Adipocyte (in vitro differentiated cells): ENCODE measurements around the gene SORCS2.

Experiments
- DNase-seq: peaks from one replicate; pipeline ENCODE4 v3.0.0-alpha.2; 2015; ENCODE audit warnings: low read depth
- H3K27me3 ChIP-seq: replicated peaks from 2 replicates; pipeline ENCODE4 v1.7.0; 2013; ENCODE audit warnings: mild to moderate bottlenecking, low read length, moderate library complexity; ENCODE audit not compliant: control insufficient read depth, insufficient read depth
- H3K36me3 ChIP-seq: 2 replicates; pipeline ENCODE4 v1.7.0; 2013; ENCODE audit warnings: low read length, mild to moderate bottlenecking, moderate library complexity; ENCODE audit not compliant: control insufficient read depth, insufficient read depth, severe bottlenecking
- H3K4me1 ChIP-seq: 2 replicates; pipeline ENCODE4 v1.7.0; 2013; ENCODE audit warnings: mild to moderate bottlenecking, low read length, moderate library complexity; ENCODE audit not compliant: control insufficient read depth, insufficient read depth
- H3K4me3 ChIP-seq: 2 replicates; pipeline ENCODE4 v1.7.0; 2013; ENCODE audit warnings: mild to moderate bottlenecking, low read length, moderate library complexity
- H3K9ac ChIP-seq: 2 replicates; pipeline ENCODE4 v1.7.0; 2013; ENCODE audit warnings: mild to moderate bottlenecking, low read length, moderate library complexity
- H3K9me3 ChIP-seq: 2 replicates; pipeline ENCODE4 v1.7.0; 2013; ENCODE audit warnings: mild to moderate bottlenecking, low read length, moderate library complexity; ENCODE audit not compliant: control insufficient read depth

Gene SORCS2

GRCh38 chr4:7470111-7470510 lies 277.8 kb downstream of the SORCS2 start:
- Histone ChIP-seq H3K9ac (no peak overlapping the region), H3K36me3 (no peaks in the 10 kb centered on the region), H3K4me1 (no peaks in the 10 kb centered on the region), H3K9me3 (peaks cover 12% of the 10 kb centered on the region), H3K4me3 (no peak overlapping the region), H3K27me3 (peaks cover 24% of the 10 kb centered on the region)
- DNase-seq, result no peak

DNA sequence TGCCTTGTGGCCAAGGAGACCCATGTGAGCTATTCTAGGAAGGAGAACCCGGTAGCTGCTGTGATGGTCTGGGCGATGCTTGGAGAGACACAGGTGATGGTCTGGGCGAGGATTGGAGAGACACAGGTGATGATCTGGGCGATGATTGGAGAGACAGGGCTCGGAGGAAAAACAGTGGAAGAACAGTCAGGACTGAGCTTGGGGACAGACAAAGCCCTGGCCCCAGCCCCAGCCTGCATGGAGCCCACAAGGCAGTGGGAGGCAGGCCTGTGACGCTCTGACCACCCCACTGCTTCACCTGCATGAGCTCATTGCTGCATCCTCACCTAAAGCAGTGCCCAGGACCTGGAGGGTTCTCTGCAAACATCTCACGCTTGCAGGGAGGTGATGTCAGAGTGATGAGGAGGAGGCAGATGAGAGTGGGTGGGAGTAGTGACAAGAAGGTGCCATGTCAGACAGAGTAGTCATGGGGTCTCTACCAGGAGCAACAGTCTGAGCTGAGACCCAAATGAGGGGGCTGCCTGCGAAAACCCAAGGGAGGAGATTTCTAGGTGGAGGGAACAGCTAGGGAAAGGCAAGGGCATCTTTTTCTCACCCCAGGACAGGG lies 278.3 kb downstream of the SORCS2 start:
- no peak overlapping the region for H3K9ac ChIP-seq
- no peaks in the 10 kb centered on the region for H3K4me1 ChIP-seq
- H3K36me3 ChIP-seq, result no peaks in the 10 kb centered on the region
- peaks cover 11% of the 10 kb centered on the region for H3K9me3 ChIP-seq
- no peak overlapping the region for H3K4me3 ChIP-seq
- H3K27me3 ChIP-seq, result peaks cover 24% of the 10 kb centered on the region
- DNase-seq, result no peak

DNA sequence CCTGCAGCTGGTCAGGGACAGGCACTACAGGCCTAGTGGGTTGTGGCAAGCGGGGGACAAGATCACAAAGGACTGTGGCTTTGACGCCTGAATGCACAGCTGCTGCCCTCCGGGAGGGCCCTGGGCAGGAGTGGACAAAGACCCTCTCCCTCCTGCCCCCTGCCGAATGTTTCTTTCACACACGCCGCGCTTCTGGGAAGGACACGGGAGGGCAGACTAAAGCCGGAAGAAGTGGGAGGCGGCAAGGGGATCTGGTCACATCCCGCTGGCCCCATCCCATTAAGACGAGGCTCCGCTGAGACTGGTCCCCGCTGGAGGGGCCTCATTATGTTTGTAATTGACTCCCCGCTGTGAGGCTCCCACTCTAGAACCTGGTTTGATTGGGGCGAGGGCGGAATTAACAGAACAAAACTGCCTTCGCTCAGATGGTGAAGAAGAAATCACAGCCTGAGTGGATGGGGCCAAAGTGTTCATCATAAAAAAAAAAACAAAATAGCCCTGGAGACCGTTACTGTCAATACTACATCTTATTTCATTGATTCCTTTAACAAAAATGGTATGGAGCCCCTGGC lies 280.2 kb downstream of the SORCS2 start:
- peaks cover 2% of the 10 kb centered on the region for H3K9me3 ChIP-seq
- no peaks in the 10 kb centered on the region for H3K4me1 ChIP-seq
- H3K4me3 ChIP-seq, result no peak overlapping the region
- H3K9ac ChIP-seq, result no peak overlapping the region
- DNase-seq, result no peak
- no peaks in the 10 kb centered on the region for H3K36me3 ChIP-seq
- H3K27me3 ChIP-seq, result peaks cover 24% of the 10 kb centered on the region

DNA sequence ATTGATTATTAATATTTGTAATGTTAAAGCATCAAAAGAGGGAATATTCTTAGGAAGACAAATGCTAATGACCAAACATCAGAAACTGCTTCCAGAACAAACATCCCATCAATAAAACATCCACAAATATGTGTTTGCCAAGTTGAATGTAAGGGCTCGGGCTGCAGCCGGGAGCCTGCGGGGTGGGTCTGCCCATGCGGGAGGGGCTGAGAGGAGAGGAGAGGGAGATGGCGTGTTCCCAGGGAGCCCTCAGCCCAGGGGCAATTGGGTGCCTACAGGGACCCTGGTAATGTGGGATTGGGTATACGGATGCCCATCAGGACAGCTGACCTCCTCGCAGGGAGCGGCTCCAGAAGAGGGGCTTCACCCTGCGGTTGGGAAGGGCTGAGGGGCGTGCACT lies 280.7 kb downstream of the SORCS2 start:
- Histone ChIP-seq H3K36me3 (no peaks in the 10 kb centered on the region), H3K27me3 (peaks cover 24% of the 10 kb centered on the region), H3K4me3 (no peak overlapping the region), H3K4me1 (no peaks in the 10 kb centered on the region), H3K9ac (no peak overlapping the region), H3K9me3 (peaks cover 2% of the 10 kb centered on the region)
- no peak for DNase-seq

- no peaks in the 10 kb centered on the region for H3K36me3 ChIP-seq
- H3K9ac ChIP-seq, result no peak overlapping the region
- no peak overlapping the region for H3K4me3 ChIP-seq
- no peaks in the 10 kb centered on the region for H3K4me1 ChIP-seq
- no peaks in the 10 kb centered on the region for H3K9me3 ChIP-seq
- peaks cover 20% of the 10 kb centered on the region for H3K27me3 ChIP-seq
- DNase-seq, result no peak
Measured at GRCh38 chr4:7474320-7474719, 282.0 kb downstream of the SORCS2 start.

DNA sequence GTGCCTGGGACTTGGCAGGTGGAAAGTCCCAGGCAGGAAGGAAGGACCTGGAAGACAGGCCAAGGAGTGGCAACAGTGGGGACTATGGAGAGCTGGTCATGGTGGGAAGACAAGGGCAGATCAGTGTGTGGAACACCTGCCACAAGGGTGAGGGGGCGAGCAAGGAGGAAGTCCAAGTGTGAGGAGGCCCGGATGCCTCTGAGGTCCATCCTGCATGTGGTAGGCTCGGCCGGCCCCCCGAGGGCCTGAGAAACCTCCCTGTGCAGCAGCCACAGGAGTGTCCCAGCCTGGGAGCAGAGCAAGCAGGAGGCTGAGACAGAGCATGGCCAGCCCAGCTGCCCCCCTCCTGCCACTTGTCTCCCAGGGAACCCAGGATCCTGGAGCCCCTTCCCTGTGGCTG lies 282.9 kb downstream of the SORCS2 start:
- Histone ChIP-seq H3K36me3 (no peaks in the 10 kb centered on the region), H3K9ac (no peak overlapping the region), H3K9me3 (no peaks in the 10 kb centered on the region), H3K4me3 (no peak overlapping the region), H3K27me3 (peaks cover 20% of the 10 kb centered on the region), H3K4me1 (no peaks in the 10 kb centered on the region)
- DNase-seq, result no peak

DNA sequence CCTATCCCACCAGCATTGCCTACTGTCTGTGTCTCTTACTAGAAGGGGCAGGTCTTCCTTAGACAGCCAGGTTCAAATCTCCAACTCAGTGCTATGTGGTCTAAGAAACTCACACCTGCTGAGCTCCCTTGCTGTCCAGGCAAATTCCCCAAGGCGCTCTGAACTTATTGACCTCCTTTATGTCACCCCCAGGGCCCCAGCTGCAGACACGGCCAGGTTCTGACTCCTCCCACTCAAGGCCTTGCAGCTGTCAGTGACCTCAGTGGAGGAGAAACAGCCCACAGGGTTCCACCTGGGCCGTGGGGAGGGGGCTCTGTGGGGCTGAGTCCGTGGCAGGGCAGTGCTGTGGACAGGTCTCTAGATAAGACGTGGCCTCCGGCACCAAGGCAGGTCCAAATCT lies 284.5 kb downstream of the SORCS2 start:
- Histone ChIP-seq H3K4me3 (no peak overlapping the region), H3K27me3 (peaks cover 19% of the 10 kb centered on the region), H3K36me3 (no peaks in the 10 kb centered on the region), H3K9me3 (no peaks in the 10 kb centered on the region), H3K9ac (no peak overlapping the region), H3K4me1 (no peaks in the 10 kb centered on the region)
- no peak for DNase-seq

GRCh38 chr4:7477695-7478094 lies 285.4 kb downstream of the SORCS2 start:
- no peak for DNase-seq
- Histone ChIP-seq H3K9ac (no peak overlapping the region), H3K36me3 (no peaks in the 10 kb centered on the region), H3K4me3 (no peak overlapping the region), H3K27me3 (peaks cover 13% of the 10 kb centered on the region), H3K4me1 (no peaks in the 10 kb centered on the region), H3K9me3 (no peaks in the 10 kb centered on the region)

DNA sequence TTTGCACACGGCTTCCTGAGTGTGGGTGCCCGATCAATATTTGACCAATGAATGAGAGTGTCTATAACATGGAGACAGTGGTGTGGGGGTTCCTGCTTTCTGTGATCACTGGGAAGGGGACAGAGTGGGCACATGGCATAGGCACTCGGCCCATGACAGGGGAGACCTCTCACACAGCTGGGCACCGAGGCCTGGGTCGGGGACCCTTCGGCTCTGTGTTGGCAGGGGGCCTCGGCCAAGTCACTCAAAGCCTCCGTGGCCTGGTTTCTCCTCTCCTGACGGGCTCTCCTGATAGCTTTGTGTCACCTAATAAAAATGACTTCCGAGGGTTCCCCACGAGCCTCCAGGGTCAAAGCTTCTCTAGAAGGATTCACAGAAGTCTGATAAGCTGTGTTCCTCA lies 286.3 kb downstream of the SORCS2 start:
- DNase-seq, result no peak
- no peaks in the 10 kb centered on the region for H3K36me3 ChIP-seq
- peaks cover 7% of the 10 kb centered on the region for H3K27me3 ChIP-seq
- no peaks in the 10 kb centered on the region for H3K9me3 ChIP-seq
- no peak overlapping the region for H3K4me3 ChIP-seq
- no peaks in the 10 kb centered on the region for H3K4me1 ChIP-seq
- no peak overlapping the region for H3K9ac ChIP-seq

GRCh38 chr4:7480423-7480822 lies 288.1 kb downstream of the SORCS2 start:
- H3K27me3 ChIP-seq, result no peaks in the 10 kb centered on the region
- no peaks in the 10 kb centered on the region for H3K36me3 ChIP-seq
- no peak overlapping the region for H3K9ac ChIP-seq
- no peaks in the 10 kb centered on the region for H3K9me3 ChIP-seq
- no peak overlapping the region for H3K4me3 ChIP-seq
- no peaks in the 10 kb centered on the region for H3K4me1 ChIP-seq
- no peak for DNase-seq

DNA sequence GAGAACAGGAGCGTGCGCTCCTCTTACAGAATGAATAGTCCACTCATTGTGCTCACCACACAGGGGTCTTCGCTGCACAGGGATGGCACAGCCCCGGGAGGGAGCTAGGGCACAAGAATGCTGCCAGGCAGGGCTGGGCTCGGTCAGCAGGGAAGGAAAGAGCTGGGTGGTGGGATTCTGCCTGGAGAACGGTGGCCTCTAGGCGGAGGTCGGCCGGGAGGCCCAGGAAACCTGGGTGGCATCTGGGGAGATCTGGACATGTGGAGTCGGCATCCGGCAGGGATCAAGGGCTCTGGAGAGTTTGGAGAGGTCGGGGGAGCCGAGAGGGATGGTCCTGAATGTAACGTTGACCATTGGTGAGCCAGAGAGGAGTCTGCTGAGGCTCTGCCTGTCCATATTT lies 288.9 kb downstream of the SORCS2 start:
- DNase-seq, result no peak
- Histone ChIP-seq H3K4me1 (no peaks in the 10 kb centered on the region), H3K9me3 (no peaks in the 10 kb centered on the region), H3K36me3 (no peaks in the 10 kb centered on the region), H3K27me3 (peaks cover 2% of the 10 kb centered on the region), H3K9ac (no peak overlapping the region), H3K4me3 (no peak overlapping the region)

GRCh38 chr4:7485096-7485495 lies 292.8 kb downstream of the SORCS2 start:
- Histone ChIP-seq H3K27me3 (peaks cover 23% of the 10 kb centered on the region), H3K4me1 (no peaks in the 10 kb centered on the region), H3K36me3 (no peaks in the 10 kb centered on the region), H3K4me3 (no peak overlapping the region), H3K9me3 (no peaks in the 10 kb centered on the region), H3K9ac (no peak overlapping the region)
- no peak for DNase-seq
